Astrocyte (in vitro differentiated cells and primary cell): ENCODE measurements around the gene RFX1.
"Not testable (repeated sequence)": the region's sequence is repeated elsewhere in the genome, so short reads cannot be mapped to it uniquely, and the experiment has no call there.

Source experiments
- CTCF ChIP-seq: IDR thresholded peaks from 2 replicates; pipeline ENCODE4 v1.5.1; 2011; ENCODE audit warnings: low read depth, mild to moderate bottlenecking, inconsistent platforms, low read length, moderate library complexity; ENCODE audit not compliant: insufficient read depth
- EZH2 ChIP-seq: IDR thresholded peaks from 2 replicates; pipeline ENCODE4 v1.6.1; 2012; ENCODE audit warnings: mild to moderate bottlenecking, low read length, inconsistent platforms; ENCODE audit not compliant: insufficient read depth

GRCh38 chr19:13971868-13972267 lies 34.3 kb downstream of the RFX1 start:
- TF ChIP-seq CTCF, EZH2: not testable (repeated sequence)
